GM21529 (cell line): Measurements from ENCODE around the gene COL27A1.

Source experiments
- ATAC-seq: cut with Tn5 transposase; IDR thresholded peaks from one replicate; pipeline ENCODE4 v1.9.1; 2021; ENCODE audit not compliant: unreplicated experiment

The COL27A1 gene

DNA sequence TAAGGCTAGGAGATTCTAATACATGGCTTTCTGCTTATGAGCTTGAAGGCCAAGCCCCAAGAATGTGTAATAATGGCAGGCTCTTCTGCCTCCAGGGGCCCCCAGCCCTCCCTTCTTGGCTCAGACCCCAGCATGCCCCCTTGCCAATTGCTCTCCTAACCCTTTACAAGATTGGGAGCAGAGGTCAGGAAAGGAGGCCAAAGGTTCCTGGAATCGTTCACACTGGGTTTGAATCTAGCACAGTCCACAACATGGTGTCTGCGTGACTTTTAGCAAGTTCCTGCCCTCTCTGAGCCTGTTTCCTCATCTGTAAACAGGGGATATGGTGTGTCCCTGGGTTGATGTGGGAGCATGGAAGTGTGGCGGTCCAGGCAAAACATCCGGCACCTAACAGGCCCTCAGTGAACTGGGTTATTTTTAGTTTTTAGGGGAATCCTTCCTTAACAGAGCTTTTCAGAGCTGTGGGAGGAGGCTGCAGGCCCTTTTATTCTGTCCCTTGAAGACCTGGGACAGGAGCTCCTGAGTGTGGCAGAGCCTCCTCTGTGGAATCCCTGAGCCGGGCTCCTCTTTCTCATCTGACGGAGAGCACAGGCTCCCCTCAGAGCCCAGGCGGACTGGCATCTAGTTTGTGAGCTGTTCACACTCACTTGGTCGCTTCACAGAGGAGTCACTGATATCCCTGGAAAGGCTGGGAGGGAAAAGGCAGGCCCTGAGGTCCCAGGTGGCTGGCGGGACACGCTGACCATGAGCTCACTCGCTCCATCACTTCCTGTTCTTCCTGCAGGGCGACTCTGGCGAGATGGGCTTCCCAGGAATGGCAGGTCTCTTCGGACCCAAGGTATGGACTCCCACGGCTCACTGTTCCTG lies 144.2 kb downstream of the COL27A1 start:
- no peak for ATAC-seq

DNA sequence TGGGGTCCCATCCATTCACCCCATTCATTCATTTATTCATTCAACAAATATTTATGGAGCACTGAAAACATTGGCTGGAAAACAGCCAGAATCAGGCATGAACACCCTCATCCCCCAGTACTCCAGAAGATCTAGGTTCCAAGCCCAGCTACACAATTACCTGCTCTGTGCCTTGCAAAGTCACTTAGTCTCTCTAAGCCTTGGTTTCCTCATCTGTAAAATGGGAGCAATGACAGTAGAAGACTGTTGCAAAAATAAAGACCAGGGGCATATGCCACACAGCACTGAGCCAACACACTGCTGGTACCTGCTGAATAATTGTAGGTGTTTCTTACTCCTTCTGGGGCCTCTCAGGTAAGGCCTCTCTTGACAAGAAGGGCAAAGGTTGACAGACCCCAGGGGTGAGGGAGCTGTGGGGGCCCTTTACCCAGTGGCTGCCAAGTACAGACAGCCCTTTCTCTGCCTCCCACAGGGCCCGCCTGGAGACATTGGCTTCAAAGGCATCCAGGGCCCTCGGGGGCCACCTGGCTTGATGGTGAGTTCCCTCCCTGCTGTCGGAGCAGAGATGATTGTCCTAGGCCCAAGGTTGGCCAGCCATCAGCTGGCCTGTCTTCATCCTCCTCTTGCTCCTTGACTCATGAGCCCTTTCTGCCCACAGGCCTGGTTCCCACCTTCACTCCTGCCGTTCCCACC lies 145.0 kb downstream of the COL27A1 start:
- ATAC-seq: no peak

DNA sequence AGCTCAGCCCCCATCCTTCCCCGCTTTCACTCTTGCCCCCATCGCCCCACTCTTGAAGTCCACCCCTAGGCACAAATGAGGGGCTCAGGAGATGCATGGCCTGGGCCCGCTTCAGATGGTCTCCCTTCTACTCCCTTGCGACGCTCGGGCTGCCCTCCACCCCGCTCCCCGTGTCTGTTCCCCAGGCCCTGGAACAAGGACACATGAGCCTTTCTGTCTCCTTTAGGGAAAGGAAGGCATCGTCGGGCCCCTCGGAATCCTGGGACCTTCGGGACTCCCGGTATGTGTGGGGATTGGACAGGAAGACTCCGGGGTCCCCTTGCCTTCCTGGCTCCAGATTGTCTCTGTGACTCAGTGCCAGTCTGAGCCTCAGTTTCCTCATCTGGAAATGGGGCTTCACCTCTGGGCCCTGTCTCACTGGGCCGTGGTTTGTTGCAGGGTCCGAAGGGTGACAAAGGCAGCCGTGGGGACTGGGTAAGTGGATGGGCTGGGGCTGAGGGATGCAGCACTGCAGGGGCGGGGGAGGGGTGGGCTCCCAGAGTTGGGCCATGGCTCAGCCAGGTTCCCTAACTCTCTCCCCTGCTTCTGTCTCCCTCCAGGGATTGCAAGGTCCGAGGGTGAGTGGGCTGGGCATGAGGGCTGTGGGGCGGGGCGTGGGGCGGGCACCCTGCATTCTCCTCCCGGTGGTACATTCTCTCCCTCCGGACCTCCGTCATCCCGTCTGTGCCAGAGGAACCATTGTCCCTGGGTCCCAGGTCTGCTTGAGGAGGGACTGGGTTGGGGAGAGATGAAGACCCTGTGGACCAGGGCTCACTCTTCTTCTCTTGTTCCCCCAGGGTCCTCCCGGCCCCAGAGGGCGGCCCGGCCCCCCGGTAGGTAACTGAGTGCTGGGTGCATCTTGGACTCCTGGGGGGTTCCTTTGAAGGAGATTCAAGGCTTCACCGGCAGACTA lies 145.8 kb downstream of the COL27A1 start:
- ATAC-seq: no peak

DNA sequence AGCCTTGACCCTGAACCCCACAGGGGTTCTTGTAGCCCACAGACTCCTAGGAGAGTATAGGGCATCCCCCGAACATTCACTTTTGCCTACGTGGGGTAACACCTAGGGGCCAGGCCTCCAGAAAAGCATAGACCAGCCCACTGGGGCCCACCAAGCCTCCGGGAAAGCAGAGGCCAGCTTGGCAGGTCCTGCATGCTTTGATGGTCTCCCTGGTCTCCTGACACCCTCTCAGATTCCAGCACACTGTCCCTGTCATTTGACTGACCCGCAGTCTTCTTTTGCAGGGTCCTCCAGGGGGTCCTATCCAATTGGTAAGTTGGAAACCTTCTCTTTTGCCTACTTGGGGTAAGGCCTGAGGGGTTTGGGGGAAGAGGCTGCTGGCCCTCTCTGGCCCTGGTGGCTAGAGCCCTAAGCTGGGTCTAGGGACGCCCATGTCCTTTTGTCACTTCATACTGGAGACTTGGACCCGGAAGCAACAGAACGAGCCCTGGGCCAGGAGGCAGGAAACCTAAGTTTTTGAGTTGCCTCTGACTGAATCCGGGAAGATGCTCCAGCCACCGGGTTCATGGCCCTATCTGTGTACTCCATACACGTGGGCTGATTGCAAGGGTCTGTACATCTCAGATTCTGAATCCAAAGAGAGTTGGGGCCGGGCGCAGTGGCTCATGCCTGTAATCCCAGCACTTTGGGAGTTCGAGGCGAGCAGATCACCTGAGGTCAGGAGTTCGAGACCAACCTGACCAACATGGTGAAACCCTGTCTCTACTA lies 146.6 kb downstream of the COL27A1 start:
- no peak for ATAC-seq

DNA sequence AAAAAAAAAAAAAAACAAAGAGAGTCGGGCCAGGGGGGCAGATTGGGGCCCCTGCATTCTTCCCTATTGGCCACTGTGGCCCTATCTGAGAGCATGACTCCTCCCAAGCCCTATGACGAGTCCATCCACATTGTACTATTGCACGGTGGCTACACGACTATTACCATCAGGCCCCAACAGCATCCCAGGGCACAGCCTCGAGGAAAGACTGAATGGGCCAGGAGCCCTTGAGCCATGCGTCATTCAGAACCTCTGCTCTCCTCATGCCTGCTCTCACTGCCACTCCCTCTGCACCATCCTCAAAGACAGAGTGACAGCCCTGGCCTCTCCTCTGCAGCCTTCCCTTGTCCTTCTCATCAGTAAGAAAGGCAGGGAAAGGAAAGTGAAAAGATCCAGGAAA lies 147.4 kb downstream of the COL27A1 start:
- ATAC-seq: no peak

DNA sequence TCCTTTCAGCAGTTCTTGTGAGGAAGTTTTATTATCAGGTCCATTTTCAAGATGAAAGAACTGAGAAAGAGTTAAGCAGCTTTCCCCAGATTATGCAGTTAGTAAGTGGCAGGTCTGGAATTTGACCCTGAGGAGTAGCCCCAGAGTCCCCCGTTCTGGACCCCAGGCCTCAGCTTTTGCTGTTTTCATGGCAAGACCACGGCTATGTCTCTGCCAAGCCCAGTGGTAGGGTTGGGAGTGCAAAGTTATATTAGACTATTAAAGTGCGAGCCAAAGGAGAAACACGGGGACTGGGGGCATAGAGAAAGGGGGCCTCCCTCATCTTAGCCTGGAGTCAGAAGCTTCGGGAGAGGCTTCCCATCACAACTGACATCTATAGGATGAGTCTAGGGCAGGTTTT lies 148.2 kb downstream of the COL27A1 start:
- no peak for ATAC-seq

DNA sequence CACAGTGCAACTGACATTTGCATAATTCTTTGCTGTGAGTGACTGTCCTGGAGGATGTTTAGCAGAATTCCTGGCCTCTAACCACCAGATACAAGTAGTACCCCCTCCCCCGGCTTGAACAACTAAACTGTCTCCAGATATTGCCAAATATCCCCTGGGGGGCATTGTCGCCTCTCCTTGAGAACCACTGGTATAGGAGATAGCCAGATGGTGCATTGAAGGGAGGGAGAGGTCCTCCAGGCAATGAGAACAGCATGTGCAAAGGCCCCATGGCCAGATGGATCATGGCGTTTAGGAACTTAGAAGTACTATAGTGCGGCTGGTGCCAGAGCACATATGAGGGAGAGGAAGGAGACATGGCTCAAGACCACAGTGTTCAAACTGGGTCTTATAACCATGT lies 148.6 kb downstream of the COL27A1 start:
- ATAC-seq: no peak

DNA sequence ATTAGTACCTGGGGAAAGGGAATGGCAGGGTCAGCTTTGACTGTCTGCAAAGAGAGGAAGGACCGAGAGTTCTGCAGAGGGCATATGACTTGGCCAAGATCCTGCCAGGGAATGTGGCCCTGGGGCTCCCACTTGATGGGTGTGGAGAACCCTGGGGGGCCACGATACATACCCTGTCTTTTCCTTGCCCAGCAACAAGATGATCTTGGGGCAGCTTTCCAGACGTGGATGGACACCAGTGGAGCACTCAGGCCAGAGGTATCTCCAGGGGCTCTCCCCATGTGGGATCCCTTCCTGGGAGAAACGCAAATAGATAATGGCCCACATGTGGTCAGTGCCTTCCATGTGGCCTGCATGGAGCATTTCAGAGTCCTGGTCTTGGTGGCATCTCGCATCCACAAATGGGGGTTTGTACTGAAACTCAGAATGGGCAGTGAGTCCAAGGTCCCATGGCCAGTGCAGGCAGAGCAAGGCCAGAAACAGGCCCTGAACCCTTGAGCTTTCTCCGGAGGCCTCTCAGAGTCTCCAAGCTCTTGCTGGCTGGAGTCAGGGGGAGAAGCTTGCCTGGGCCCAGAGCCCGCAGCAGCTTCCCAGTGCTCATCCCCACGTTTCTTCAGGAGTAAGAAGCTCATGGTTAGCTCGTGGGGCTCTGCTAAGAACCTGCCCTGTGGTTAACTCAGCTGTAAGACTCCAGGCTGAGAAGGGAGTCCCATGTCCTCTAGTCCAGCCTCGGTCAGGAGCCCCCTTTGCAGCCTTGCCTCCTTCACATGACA lies 149.3 kb downstream of the COL27A1 start:
- no peak for ATAC-seq

DNA sequence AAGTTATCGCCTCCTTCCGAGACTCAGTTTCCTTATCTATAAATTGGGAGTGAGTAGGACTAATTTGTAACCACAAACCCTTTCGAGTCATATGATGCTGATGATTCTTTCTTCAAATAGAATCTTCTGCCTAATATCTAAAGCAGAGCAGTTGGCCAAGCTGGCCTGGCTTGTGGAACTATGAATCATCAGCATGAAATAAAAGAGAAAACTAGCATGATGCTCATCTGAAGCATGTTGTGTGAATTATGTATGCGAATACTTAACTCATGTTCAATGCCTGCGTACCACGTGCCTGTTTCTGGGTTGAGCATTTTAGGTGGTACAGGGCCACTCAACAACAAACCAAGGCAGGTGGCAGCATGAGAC lies 152.5 kb downstream of the COL27A1 start:
- no peak for ATAC-seq

DNA sequence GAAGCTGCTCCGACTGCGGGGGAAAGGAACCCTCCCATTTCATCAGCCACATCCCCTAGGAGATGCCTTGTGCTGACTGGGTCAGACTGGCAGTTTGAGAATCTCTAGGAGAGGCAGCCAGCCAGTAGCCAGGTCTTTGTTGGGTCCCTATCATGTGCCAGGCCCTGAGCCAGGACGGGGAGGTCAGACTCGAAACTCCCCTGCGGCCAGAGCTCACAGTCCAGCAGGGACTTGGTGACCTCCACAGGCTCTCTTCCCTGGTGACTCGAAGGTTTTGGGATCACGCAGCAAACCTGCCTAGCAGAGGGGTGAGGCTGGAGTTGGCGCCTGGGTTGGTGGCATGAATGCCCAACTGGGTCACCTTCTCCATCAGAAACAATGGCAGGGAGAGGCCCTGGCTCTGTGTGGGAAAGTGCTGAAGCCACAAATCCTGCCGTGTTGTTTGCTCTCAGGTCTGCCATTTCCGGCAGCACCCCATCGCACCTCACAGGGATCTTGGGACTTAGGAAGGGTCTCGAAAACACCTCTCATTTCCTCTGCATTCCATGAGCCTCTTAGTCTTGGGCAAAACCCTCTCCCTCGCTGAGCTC lies 153.1 kb downstream of the COL27A1 start:
- no peak for ATAC-seq

DNA sequence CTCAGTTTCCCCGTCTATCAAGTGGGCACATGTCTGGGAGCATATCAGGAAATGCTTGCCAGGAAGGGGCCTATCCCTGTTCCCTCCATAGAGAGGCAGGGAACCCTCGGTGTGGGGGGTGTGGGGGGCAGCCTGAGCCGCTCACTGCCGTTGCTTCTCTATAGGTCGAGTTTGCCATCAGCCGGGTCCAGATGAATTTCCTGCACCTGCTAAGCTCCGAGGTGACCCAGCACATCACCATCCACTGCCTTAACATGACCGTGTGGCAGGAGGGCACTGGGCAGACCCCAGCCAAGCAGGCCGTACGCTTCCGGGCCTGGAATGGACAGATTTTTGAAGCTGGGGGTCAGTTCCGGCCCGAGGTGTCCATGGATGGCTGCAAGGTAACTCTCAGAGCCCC lies 153.8 kb downstream of the COL27A1 start:
- no peak for ATAC-seq

DNA sequence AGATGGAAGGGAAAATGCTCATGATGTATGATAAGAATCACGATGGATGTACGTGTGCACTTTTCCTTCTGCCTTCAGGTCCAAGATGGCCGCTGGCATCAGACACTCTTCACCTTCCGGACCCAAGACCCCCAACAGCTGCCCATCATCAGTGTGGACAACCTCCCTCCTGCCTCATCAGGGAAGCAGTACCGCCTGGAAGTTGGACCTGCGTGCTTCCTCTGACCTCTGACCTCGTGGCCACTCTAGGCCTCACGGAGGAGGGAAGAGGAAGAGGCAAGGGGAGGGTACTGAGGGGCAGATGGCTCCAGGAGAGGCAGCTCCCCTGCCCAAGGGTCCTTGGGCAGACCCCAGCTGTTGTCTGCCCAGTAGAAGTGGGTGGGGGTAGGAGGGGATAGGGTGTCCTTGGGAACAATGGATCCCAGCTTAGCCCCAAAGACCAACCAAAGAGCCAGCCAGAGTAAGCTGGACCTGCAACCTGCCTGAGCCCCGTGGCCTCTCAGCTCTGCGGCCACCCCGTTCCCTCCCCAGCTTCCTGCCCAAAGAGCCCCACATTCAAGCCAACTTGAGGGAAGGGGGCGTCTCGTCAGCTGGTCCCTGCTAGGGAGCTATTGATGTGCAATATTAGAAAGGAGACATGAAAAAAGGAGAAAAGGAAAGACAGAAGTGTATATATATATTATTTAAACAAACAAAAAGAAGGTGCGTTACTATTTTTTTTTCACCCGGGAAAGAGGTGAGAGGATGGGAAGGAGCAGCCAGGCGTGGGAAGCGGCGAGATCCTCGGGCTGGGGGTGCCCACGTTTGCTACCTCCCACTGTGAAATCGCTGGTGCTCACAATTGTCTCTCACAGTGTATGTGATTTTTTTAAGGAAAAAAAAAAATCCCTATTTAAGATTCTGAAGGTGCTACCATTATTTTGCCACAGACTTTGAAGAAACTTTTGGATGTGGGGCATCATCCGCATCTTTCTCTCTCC lies 155.4 kb downstream of the COL27A1 start:
- ATAC-seq: no peak

DNA sequence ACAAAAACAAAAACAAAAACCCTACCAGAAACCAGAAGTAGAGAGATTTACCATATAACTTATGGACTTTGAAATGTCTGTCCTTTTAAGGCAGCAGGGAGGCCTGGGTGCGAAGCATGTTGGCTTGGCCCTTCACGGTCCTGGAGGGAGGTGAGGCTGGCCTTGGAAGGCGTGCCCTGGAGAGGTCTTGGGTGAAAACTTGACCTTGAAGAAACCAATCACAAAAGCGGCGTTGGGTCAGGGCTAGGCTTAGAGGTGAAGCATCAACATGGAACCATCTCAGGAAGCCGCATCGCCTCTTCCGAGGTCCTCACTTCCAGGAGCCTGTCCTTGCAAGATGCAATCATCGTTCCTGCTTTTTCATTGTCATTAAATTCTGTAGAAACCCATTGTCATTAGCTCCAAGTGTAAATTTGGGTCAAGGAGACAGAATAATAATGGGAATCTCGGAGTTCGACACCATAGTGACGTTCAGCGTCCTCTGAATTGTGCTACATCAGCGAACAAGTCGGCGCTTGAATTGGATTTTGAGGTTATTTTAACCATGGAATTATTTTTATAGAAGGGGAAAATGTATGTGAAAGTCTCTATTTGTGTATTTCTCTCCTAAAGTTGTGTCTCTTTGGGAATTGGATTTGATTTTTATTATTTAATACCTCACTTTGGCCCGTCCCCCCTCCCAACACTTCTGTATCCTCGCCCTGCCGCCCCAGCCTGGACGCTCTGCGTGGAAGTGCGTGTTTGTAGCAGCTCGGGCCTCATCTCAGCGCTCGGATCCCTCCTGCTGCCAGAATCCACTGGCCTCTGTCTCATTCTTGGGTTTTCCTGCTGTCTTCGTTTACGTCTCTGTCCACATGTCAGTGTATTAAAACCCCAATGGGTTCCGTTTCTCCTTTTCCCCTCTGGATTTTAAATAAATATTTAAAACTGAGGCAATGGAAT lies 156.5 kb downstream of the COL27A1 start:
- ATAC-seq: no peak

DNA sequence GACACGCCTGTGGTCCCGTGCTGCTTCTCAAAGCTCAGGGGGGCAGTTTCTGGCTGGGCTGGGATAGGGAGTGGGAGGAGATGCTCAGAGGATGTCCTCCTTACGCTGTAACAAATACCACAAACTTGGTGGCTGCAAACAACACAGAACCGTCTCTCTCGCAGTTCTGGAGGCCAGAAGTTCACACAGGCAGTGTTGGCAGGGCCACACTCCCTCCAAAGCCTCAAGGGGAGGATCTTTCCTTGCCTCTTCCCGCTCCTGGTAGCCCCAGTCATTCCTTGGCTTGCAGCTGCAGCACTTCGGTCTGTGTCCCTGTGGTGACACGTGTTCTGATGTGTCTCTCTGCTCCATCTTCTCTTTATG lies 157.2 kb downstream of the COL27A1 start:
- ATAC-seq: no peak

DNA sequence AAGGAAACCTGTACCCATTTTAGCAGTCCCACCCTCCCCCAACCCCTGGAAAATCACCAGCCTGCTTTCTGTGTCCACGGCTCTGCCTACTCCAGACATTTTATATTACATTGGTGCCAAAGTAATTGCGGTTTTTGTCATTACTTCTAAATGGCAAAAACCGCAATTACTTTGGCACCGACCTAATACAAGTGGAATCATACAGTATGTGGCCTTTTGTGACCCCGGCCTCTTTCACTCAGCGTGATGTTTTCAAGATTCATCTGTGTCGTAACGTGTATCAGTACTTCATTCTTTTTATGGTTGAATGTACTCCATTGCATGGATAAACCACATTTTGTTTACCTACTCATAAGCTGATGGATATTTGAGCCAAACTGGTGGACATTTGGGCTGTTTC lies 157.8 kb downstream of the COL27A1 start:
- ATAC-seq: no peak

DNA sequence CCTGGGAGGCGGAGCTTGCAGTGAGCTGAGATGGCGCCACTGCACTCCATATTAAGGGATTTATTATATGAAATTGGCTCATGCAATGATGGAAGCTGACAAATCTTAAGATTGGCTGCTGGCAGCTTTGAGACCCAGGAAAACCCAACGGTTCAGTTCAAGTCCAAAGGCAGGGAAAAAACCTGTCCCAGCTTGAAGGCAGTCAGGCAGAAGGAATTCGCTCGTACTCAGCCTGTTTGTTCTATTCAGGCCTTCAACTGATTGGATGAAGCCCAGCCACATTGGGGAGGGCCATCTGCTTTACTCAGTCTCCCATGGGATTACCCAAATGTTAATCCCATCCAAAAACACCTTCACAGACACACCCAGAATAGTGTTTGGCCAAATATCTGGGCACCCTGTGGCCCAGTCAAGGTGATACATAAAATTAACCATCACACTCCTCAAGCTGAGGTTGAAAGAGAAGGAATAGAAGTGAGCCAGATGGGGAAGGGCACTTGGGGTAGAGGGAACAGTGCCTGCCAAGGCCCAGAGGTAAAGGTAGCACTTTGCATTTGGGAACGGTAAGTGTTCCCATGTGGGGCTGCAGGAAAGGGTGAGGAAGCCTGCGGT lies 159.0 kb downstream of the COL27A1 start:
- ATAC-seq: no peak
